Measurements from ENCODE around the gene BMPR1B. TPM values are rescaled to one million over a fixed set of nuclear protein-coding genes. Genes with fewer than 3 reads are reported as not detected.

BMPR1B gene
- total and polyA plus RNA-seq, 2 donors from 2014 or later, result 4.1 to 5.5 TPM

- no peak overlapping the region for H3K9ac ChIP-seq (ENCODE audit: low read length in 3 of 3)
- no peak for DNase-seq
- intact Hi-C loops (cut with DNase I), result no loop called here
- no peak overlapping the region for H3K4me3 ChIP-seq (ENCODE audit: low read length in 3 of 3)
- FAIRE-seq, result no peak
- TF ChIP-seq CTCF (IDR thresholded peaks at IDR 0.05; ENCODE audit: borderline replicate concordance, extremely low read depth, insufficient read depth), result no peak
- H3K27ac ChIP-seq (ENCODE audit: low read depth in 2 of 2, low read length in 2 of 2), result no peak overlapping the region
- no peaks in the 10 kb centered on the region for H3K27me3 ChIP-seq (ENCODE audit: control insufficient read depth, insufficient read depth, low read length)
- H3K4me1 ChIP-seq (ENCODE audit: control insufficient read depth in 2 of 3, insufficient read depth in 2 of 3, low read depth in 1 of 3, low read length in 3 of 3), result peaks cover 0 to under 1% (median 0%) of the 10 kb centered on the region in 3 donors
- H3K36me3 ChIP-seq (ENCODE audit: control insufficient read depth in 2 of 3, insufficient read depth in 3 of 3, low read length in 3 of 3), result no peaks in the 10 kb centered on the region
- H3K9me3 ChIP-seq (ENCODE audit: control insufficient read depth in 2 of 3, insufficient read depth in 1 of 3, low read length in 3 of 3), result no peaks in the 10 kb centered on the region
Measured at GRCh38 chr4:95107635-95108034, 349.9 kb downstream of the BMPR1B start.

DNA sequence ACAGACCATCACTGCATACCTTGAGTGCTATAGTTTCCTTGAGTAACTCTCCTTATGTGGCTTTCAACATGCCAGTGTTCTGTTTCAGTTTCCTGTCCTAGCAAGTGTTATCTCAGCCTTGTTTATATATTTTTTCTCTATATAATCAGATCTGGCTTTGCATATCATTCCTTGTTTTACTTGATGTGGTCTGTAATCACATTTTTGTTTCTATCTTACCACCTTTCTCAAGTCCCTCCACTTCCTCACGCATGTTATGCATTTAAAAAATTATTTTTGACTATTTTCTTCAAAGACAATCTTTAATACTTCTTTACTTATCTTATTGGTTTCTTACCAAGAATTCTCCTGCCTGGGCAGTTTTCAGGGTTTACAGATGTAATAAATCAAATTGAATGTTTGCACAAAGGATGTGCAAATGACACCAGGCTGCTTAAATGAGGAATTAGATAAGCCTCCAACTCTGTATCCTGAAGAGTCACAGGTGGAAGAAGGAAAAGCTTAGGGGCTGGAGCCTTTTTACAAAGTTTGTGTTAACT, 351.2 kb downstream of the BMPR1B start:
- Histone ChIP-seq H3K4me3 (ENCODE audit: low read length in 3 of 3) (no peak overlapping the region), H3K27ac (ENCODE audit: low read depth in 2 of 2, low read length in 2 of 2) (no peak overlapping the region), H3K4me1 (ENCODE audit: control insufficient read depth in 2 of 3, insufficient read depth in 2 of 3, low read depth in 1 of 3, low read length in 3 of 3) (no peaks in the 10 kb centered on the region), H3K9ac (ENCODE audit: low read length in 3 of 3) (no peak overlapping the region), H3K27me3 (ENCODE audit: control insufficient read depth, insufficient read depth, low read length) (no peaks in the 10 kb centered on the region), H3K36me3 (ENCODE audit: control insufficient read depth in 2 of 3, insufficient read depth in 3 of 3, low read length in 3 of 3) (no peaks in the 10 kb centered on the region), H3K9me3 (ENCODE audit: control insufficient read depth in 2 of 3, insufficient read depth in 1 of 3, low read length in 3 of 3) (no peaks in the 10 kb centered on the region)
- DNase-seq (no peak), FAIRE-seq (no peak)
- intact Hi-C loops (cut with DNase I), result no loop called here
- TF ChIP-seq CTCF (IDR thresholded peaks at IDR 0.05; ENCODE audit: borderline replicate concordance, extremely low read depth, insufficient read depth), result no peak

- Histone ChIP-seq H3K4me3 (ENCODE audit: low read length in 3 of 3) (no peak overlapping the region), H3K36me3 (ENCODE audit: control insufficient read depth in 2 of 3, insufficient read depth in 3 of 3, low read length in 3 of 3) (no peaks in the 10 kb centered on the region), H3K9me3 (ENCODE audit: control insufficient read depth in 2 of 3, insufficient read depth in 1 of 3, low read length in 3 of 3) (no peaks in the 10 kb centered on the region), H3K9ac (ENCODE audit: low read length in 3 of 3) (no peak overlapping the region), H3K27me3 (ENCODE audit: control insufficient read depth, insufficient read depth, low read length) (no peaks in the 10 kb centered on the region), H3K4me1 (ENCODE audit: control insufficient read depth in 2 of 3, insufficient read depth in 2 of 3, low read depth in 1 of 3, low read length in 3 of 3) (peaks cover 0 to 2% (median 0%) of the 10 kb centered on the region in 3 donors), H3K27ac (ENCODE audit: low read depth in 2 of 2, low read length in 2 of 2) (no peak overlapping the region)
- intact Hi-C loops (cut with DNase I), result no loop called here
- FAIRE-seq (no peak), DNase-seq (peak in 1 of 5 donors; percentile 25)
- TF ChIP-seq CTCF (IDR thresholded peaks at IDR 0.05; ENCODE audit: borderline replicate concordance, extremely low read depth, insufficient read depth), result no peak
Measured at GRCh38 chr4:95114521-95114920, 356.8 kb downstream of the BMPR1B start.

GRCh38 chr4:95118497-95118896, 360.7 kb downstream of the BMPR1B start:
- Histone ChIP-seq H3K9me3 (ENCODE audit: control insufficient read depth in 2 of 3, insufficient read depth in 1 of 3, low read length in 3 of 3) (peaks cover 0 to 1% (median 0%) of the 10 kb centered on the region in 3 donors), H3K4me3 (ENCODE audit: low read length in 3 of 3) (no peak overlapping the region), H3K36me3 (ENCODE audit: control insufficient read depth in 2 of 3, insufficient read depth in 3 of 3, low read length in 3 of 3) (peaks cover 0 to 2% (median 0%) of the 10 kb centered on the region in 3 donors), H3K27ac (ENCODE audit: low read depth in 2 of 2, low read length in 2 of 2) (no peak overlapping the region), H3K27me3 (ENCODE audit: control insufficient read depth, insufficient read depth, low read length) (no peaks in the 10 kb centered on the region), H3K9ac (ENCODE audit: low read length in 3 of 3) (no peak overlapping the region), H3K4me1 (ENCODE audit: control insufficient read depth in 2 of 3, insufficient read depth in 2 of 3, low read depth in 1 of 3, low read length in 3 of 3) (peaks cover 0 to 2% (median 0%) of the 10 kb centered on the region in 3 donors)
- DNase-seq (no peak), FAIRE-seq (no peak)
- no peak for TF ChIP-seq CTCF (IDR thresholded peaks at IDR 0.05; ENCODE audit: borderline replicate concordance, extremely low read depth, insufficient read depth)
- intact Hi-C loops (cut with DNase I), result no loop called here

All from kidney (tissue), 14 donors.